Hepatocyte (in vitro differentiated cells): ENCODE data around the gene MSH3.

Source experiments
- EZH2 ChIP-seq: fragments of 200-600 bp; sonication (generic); IDR thresholded peaks from 2 replicates; pipeline ENCODE4 v1.6.1; 2016; ENCODE audit warnings: antibody characterized with exemption, mild to moderate bottlenecking, borderline replicate concordance
- TF ChIP-seq, protein P1 (sequence below): fragments of 200-600 bp; sonication (generic); IDR thresholded peaks from 2 replicates; pipeline ENCODE4 v1.5.1; 2016; ENCODE audit warnings: antibody characterized with exemption, mild to moderate bottlenecking; ENCODE audit not compliant: poor library complexity

GRCh38 chr5:80668016-80668969, 13.8 kb downstream of the MSH3 start:
- TF ChIP-seq, protein P1, sequence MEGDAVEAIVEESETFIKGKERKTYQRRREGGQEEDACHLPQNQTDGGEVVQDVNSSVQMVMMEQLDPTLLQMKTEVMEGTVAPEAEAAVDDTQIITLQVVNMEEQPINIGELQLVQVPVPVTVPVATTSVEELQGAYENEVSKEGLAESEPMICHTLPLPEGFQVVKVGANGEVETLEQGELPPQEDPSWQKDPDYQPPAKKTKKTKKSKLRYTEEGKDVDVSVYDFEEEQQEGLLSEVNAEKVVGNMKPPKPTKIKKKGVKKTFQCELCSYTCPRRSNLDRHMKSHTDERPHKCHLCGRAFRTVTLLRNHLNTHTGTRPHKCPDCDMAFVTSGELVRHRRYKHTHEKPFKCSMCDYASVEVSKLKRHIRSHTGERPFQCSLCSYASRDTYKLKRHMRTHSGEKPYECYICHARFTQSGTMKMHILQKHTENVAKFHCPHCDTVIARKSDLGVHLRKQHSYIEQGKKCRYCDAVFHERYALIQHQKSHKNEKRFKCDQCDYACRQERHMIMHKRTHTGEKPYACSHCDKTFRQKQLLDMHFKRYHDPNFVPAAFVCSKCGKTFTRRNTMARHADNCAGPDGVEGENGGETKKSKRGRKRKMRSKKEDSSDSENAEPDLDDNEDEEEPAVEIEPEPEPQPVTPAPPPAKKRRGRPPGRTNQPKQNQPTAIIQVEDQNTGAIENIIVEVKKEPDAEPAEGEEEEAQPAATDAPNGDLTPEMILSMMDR = no peak
- TF ChIP-seq EZH2 = no peak
